ENCODE results near the gene DPYSL4.

Gene DPYSL4

GRCh38 chr10:132243141-132243540, 56.4 kb downstream of the DPYSL4 start:
- DNase-seq (ENCODE audit: low read depth), result no peak

- DNase-seq (ENCODE audit: low read depth), result no peak
Observed at GRCh38 chr10:132243626-132244025, 56.9 kb downstream of the DPYSL4 start.

GRCh38 chr10:132245056-132245455, 58.3 kb downstream of the DPYSL4 start:
- DNase-seq (ENCODE audit: low read depth), result no peak

- no peak for DNase-seq (ENCODE audit: low read depth)
Observed at GRCh38 chr10:132246296-132246695, 59.5 kb downstream of the DPYSL4 start.

GRCh38 chr10:132247943-132248342, 61.2 kb downstream of the DPYSL4 start:
- DNase-seq (ENCODE audit: low read depth), result no peak

- peak; percentile 45 for DNase-seq (ENCODE audit: low read depth)
Observed at GRCh38 chr10:132248455-132249225, 61.9 kb downstream of the DPYSL4 start.

GRCh38 chr10:132249226-132249724, 62.5 kb downstream of the DPYSL4 start:
- no peak for DNase-seq (ENCODE audit: low read depth)

GRCh38 chr10:132249824-132250375, 63.2 kb downstream of the DPYSL4 start:
- DNase-seq (ENCODE audit: low read depth), result no peak

- DNase-seq (ENCODE audit: low read depth), result no peak
Observed at GRCh38 chr10:132250481-132251475, 64.0 kb downstream of the DPYSL4 start.

GRCh38 chr10:132251928-132252327, 65.2 kb downstream of the DPYSL4 start:
- no peak for DNase-seq (ENCODE audit: low read depth)

- no peak for DNase-seq (ENCODE audit: low read depth)
Observed at GRCh38 chr10:132252412-132252811, 65.7 kb downstream of the DPYSL4 start.

GRCh38 chr10:132253092-132253687, 66.4 kb downstream of the DPYSL4 start:
- DNase-seq (ENCODE audit: low read depth), result no peak

GRCh38 chr10:132254841-132255240, 68.1 kb downstream of the DPYSL4 start:
- DNase-seq (ENCODE audit: low read depth), result no peak

Data from stimulated activated CD8-positive, alpha-beta memory T cell treated with anti-CD3 and anti-CD28 coated beads, Interleukin-7, amount 100 ng/mL, for 24 hours (primary cell).